Measurements from ENCODE around the gene IFRD1.

Gene IFRD1, protein sequence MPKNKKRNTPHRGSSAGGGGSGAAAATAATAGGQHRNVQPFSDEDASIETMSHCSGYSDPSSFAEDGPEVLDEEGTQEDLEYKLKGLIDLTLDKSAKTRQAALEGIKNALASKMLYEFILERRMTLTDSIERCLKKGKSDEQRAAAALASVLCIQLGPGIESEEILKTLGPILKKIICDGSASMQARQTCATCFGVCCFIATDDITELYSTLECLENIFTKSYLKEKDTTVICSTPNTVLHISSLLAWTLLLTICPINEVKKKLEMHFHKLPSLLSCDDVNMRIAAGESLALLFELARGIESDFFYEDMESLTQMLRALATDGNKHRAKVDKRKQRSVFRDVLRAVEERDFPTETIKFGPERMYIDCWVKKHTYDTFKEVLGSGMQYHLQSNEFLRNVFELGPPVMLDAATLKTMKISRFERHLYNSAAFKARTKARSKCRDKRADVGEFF

DNA sequence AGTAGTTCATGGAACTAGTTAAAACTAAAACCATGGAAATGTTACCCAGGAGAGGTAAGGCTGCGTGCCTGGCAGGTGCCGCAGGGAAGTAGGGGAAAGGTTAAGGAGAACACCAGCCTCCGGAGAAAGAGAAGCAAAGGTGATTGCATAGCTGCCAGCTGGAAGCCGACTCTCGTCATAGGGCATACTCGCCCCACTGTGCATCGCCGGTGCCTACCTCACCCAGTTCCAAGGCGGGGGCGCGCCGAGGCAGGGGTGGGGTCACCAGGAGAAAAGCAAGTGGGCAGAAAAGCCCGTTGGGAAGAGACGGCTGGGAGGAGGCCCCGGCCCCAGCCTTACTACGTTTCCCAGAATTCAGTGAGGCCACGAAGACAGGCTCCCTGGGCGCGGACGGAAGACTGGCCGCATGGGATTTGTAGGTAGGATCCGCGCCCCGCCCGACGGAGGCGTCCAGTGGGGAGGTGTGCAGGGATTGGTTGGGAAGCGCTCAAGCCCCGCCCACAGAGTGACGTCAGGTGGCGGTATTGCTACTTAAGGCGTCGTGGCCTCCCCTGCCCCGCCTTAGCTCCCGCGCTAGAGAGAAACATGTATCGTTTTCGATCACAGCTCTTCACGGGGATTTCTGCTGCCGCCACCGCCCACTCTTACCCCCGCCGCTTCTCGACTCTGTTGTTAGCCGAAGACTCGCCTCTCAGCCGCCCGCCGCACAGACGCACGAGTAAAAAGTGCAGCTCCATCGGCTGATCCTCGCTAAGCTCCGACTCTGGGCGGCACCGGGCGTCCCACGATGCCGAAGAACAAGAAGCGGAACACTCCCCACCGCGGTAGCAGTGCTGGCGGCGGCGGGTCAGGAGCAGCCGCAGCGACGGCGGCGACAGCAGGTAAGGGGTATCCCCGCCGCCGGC is at the start of gene IFRD1:
Gene IFRD1, plus strand, starts transcription at position 559 of the 905 bp plus-strand sequence. Its CDS starts 229 bp downstream, at position 788.
- peak; percentile 99 for DNase-seq (ENCODE audit: low read depth)

DNA sequence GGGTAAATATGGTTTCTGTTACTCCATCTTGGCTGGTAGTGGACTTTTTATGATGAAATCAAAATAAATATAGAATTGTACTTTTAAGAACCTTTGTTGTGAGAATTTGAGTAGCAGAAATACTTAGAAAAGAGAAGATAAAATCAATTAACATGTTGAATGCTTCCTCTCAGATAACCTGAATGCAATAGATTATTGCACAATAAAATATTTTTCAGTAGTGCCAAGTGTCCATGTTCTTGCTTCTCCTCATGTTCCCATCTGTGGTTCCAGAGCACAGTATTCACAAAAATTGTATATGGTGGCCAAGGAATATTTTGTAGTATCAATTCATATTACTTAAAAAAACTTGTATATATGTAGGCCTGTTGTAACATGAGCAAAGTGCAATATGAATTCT is 45.9 kb upstream of the IFRD1 start:
- DNase-seq (ENCODE audit: low read depth), result no peak

DNA sequence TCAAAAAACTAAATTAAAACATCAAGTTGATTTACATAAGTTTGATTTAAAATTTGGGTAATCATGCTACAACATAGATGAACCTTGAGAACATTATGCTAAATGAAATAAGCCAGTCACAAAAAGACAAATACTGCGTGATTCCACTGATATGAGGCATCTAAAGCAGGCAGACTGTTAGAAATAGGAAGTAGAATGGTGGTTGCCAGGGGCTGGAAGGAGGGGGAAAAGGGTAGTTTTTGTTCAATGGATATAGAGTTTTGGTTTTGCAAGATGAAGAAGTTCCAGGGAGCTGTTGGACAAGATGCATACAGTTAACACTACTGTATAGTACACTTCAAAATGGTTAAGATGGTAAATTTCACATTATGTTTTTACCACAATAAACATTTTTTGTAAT is 45.0 kb upstream of the IFRD1 start:
- no peak for DNase-seq (ENCODE audit: low read depth)

DNA sequence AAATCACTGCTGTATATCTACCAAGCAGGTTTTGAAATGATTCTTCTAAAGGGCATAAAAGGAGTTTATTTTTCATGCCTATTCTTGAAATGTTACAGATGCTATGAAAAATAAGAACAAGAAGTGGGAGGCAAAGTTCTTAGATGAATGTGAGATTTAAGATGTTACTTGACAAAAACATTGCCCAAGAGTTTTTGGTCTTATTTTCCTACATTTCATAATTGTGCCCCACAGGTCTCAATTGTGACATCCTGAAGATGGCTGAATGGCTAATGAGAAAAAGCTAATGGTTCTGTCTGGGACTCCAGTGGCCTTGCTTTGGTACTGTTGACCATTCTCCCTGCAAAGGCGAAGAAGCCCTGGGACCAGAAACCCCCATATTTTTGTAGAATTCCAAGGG is 43.0 kb upstream of the IFRD1 start:
- DNase-seq (ENCODE audit: low read depth), result no peak

DNA sequence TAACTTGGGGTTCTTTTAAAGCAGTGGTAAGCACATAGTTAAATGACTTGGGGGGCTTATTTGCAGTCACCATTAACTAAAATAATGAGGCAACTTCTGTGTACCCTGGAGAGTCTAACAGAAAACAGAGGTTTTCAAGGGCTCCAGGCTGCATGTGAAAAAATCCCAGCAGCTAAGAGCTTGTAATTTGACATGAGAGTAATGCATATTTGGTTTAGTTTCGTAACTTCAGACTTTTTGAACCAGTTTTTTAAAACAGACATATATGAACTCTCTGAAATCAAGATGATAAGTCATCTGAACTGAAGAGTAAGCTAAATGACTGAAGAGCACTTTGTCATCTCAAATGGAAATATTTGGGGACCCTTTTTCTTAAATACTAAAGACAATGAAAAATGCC is 40.2 kb upstream of the IFRD1 start:
- no peak for DNase-seq (ENCODE audit: low read depth)

DNA sequence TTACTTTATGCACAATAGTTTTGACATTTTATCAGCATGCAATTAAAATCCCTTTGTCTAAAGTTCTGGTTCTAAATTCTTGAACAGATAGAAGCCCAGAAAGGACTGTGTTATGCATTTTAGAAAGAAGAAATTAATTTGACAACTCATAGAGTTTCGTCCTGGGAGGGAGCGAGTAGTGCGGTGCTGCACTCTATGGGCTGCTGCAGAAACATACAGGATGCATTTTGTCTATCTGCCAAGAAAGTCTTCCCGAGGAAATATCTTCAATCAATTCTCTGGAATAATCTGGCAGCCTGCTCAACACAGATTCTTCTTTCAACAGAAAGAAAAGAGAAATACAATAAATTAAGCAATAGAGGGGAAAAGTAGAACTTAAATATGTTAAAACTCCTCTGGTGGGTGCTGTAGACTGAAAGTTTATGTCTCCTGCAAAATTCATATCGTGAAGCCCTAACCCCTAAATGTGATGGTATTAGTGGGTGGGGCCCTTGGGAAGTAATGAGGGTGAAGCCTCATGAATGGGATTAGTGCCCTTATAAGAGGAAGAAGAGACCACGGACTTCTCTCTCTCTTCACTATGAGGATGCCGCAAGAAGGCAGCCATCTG is 39.0 kb upstream of the IFRD1 start:
- DNase-seq (ENCODE audit: low read depth), result peak; percentile 60

DNA sequence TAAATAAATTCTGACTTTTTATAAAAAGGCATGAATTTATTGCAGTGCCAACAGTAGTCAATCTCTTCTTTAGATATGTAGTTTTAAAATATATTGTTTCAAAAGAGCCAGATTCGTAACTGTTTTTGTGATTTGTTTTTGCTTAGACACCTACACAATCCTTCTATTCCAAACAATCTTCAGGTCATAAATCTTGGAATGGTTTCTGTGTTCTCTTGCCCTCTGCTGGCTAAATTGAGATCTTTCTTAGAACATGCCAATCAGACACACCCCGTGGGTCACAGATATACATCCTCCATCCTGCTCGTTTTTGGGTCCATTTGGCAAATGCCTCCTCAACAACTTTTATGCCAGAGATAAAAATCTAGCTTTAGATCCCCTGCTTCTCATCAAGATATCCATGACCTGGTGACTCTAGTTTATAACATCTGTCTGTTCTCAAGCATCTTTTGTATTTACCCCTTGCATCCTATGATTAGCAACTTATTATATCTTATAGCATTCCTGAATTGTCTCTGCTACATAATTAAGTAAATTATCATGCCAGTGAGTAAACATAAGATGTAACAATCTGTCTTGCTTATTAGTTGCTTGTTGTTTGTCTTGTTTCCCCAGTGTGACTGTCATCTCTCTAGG is 35.3 kb upstream of the IFRD1 start:
- DNase-seq (ENCODE audit: low read depth), result peak; percentile 54

DNA sequence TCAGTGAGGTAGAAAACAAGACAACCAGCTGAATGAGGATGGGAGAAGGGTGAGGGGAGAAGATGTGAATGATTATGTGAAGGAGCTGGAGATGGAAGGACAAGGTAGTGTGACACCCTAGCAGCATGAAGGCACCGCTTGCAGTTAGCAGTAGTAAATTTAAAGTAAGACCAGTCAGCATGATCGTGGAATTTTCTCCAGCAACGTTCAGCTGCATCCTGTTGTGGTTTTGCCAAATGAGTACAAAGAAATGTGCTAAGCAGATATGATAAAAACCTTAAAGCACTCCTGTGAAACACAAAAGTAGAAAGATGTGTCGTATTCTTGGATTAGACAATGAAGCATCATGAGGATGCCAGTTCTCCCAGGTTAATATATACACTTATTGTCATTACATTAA is 34.1 kb upstream of the IFRD1 start:
- DNase-seq (ENCODE audit: low read depth), result peak; percentile 79

DNA sequence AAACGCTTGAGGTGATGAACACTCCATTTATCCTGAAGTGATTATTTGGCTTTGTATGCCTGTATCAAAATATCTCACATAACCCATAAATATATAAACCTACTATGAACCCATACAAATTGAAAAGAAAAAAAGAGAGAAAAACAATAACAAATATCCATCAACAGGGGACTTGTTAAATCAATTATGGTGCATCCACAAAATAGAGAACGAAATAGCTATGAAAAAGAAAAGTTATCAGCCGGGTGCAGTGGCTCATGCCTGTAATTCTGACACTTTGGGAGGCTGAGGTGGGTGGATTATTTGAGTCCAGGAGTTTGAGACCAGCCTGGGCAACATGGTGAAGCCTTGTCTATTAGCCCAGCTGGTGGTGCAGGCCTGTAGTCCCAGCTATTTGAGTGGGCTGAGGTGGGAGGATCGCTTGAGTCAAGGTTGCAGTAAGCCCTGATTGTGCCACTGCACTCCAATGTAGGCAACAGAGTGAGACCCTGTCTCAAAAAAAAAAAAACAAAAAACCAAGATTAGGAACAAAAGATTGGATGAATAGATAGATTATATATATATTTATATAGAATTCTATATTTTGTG is 30.6 kb upstream of the IFRD1 start:
- DNase-seq (ENCODE audit: low read depth), result no peak

DNA sequence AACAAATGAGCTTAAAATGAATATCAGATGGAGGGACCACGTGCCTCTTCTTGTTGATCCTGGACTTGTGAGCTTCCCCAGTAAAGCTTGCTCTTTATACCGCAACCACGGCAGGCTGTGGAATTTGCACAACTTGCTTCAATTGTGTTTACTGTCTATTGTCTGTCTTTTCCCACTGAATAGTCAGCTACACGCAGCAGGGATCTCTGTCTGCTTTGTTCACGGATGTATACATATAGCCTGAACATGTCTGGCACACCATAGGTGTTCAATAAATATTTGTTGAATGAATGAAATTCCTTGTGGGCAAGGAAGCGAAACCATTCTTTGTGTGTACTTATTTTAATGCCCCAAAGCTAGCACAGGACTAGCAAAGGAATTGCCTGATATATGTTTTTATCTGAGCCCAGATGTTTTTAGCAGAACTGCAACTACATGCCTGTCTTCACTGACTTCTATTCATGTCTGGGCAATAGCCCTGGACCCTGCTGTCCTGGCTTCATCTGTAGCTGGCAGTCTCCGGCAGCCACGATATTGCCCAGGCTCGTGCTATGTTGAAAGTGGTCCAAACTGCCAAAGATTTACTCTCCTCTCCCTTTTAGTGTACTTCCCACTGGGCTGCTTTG is 29.9 kb upstream of the IFRD1 start:
- DNase-seq (ENCODE audit: low read depth), result peak; percentile 54

DNA sequence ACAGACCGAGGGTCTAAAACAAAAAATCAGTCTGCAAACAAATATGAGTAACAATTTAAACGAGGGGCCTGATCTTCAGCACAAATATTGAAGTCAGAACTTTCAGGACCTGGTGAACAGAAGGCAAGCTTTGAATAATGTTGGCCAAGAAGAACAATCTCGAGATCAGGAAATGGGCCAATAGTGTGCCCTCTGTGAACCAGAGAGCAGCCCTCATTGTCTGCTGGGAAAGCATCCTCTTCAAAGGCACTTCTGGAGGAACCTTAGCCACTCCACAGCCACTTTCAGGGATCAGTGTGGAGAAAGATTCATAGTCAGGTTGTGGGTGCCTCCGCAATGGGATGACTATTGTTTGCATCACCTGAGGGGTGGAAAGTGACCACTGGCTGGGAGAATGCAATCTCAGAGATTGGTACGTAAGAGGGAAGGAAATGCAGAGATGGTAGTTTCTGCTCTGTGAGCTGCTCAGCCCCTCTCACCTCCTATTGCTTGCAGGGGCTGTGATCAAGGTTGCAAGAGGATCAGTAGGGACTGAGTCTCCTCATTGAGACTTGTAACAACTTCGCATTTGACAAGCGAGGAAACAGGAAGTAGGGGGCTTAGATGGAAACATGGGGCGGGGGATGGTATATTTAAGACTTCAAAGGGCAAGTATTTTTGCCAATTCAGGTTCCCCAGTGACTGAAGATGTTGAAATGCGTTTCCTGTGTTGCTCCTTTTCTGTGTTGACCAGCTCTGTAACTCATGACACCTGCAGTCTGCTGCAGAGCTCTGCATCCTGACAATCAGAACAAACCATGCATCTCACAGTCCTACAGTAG is 28.4 kb upstream of the IFRD1 start:
- peak; percentile 29 for DNase-seq (ENCODE audit: low read depth)

DNA sequence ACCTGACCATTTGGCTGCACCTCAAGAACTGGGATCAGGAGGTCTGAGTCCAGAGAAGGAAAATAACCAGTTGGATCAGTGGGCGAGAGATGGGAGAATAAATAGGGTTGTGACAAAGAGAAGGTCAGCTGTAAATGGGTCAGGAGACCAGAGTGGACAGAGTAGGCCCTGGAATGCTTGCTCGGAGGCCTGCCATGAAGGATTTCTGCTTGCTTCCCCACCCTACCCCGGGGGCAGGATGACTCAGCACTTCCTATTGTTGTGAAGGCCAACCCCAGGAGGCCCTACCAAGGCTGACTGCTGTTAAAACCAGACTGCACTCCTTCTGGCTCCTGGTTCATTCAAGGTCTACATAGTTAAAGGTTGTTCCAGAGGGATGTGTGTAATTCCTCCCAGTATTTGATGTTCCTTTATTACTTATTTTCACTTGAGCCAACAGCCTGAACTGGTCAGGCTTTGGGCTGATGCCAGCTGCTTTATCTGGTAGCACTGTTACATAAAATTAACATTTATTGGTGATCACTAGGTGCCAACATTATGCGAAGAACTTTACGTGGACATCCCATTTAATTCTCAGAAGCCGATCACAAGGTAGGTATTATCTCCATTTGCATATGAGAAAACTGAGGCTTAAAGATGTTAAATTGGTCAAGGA is 27.3 kb upstream of the IFRD1 start:
- peak; percentile 94 for DNase-seq (ENCODE audit: low read depth)

DNA sequence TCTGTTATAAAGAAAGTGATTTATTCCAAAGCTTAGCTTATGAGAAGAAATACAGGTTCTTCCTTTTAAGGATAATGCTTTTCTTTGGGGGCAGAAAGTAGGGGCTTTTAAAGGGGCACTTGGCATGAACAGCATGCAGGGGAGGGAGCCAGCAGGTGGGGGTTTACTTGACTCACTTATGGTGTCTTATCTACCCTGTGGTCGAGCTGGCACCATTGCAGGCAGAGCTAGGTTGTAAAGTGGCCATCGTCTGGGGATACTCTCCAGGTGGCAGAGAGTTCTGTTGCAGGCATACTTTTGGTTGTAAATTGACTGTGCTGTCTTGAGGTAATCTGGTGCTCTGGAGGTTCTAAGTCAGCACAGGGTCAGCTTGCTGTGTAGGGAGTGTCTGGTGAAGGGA is 26.3 kb upstream of the IFRD1 start:
- no peak for DNase-seq (ENCODE audit: low read depth)

DNA sequence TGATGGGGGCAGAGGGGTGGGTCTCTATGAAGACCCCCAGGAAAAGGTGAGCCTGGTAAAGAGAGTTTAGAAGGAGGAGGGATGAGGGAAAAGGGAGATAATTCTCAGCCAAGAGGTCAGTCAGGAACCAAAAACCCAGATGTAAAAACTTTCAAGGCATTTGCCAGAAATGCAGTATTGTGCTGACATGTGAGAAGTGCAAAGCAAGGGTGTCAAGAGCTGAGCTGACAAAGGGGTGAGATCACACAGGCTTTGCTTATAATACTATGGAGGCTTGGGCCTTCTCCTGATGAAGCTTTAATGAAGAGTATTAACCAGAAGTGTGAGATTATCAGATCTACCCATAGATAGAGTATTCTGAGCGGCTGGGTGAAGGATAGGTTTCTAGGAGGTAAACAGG is 22.3 kb upstream of the IFRD1 start:
- DNase-seq (ENCODE audit: low read depth), result no peak

DNA sequence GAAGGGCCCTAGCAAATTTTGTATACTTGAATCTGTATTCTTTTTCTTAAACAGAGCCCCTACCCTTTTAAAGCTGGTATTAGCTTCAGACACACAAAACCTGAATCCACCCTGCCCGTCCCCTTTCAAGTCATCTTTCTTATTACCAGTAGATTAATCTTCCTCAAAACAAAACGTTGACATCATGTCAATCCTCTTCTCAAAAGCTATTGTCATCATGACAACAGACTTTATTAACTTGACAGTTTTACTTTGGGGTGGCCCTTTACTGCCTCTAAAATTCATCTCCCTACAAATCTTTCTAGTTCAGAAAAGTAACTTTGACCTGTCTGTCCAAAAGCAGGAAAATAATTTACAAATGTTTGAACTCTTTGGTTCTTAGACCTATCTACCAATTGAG is 21.5 kb upstream of the IFRD1 start:
- DNase-seq (ENCODE audit: low read depth), result no peak

DNA sequence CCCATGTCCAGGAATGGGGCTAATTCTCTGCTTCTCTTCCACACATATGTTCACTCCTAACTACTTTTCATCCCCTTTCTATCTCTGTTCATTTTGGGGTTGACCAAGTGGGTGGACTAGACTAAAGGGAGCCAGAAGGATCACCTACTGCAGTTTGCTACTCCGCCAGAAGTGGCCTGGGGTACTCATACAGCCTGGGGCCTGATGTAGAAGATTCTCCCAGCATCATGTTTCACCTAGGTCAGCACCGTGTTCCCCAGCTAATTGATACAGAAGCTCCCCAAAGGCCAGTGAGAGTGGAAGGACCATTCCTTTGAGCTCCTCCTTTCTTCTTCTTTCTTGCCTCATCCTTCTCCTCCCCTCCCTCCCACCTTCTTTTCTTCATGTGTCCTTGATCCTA is 19.6 kb upstream of the IFRD1 start:
- no peak for DNase-seq (ENCODE audit: low read depth)

DNA sequence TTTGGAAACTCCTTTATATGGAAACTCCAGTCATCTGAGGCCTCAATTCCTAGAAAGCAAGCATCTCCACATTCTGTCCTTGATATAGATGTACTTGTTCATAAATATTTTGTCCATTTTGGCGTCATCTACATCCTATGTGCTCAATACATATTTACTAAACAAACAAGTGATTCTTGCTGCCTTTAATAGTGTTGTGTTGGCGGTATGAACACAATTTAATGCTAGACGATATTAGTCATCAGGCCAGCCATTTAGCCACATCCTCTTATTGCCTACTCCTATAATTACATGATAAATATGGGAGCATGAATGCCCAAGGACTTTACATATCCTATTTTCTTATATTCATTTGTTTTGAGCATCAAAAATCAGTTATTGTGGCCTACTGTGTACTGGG is 18.5 kb upstream of the IFRD1 start:
- DNase-seq (ENCODE audit: low read depth), result no peak

DNA sequence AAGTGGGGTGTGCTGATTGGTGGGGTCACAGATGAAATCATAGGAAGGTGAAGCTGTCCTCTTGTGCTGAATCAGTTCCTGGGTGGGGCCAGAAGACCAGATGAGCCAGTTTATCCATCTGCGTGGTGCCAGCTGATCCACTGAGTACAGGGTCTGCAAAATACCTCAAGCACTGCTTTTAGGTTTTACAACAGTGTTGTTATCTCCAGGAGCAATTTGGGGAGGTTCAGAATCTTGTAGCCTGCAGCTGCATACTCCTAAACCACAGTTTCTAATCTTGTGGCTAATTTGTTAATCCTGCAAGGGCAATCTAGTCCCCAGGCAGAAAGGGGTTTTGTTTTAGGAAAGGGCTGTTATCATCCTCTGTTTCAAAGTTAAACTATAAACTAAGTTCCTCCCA is 17.0 kb upstream of the IFRD1 start:
- no peak for DNase-seq (ENCODE audit: low read depth)

DNA sequence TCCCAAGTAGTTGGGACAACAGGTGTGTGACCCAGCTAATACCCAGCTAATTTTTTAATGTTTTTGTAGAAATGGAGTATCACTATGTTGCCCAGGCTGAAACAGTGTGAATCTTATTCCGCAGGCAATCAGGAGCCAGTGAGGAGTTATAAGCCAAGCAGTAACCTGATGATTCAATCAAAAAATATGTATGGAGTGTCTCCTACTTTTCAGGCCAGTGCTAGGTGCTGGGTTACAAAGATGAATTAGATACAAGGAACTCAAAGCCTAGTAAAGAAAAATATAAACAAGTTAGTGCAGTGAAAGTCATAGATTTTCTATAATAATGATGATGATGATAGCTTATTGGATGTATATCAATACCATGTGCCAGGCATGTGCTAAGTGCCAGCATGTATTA is 13.2 kb upstream of the IFRD1 start:
- peak; percentile 57 for DNase-seq (ENCODE audit: low read depth)

DNA sequence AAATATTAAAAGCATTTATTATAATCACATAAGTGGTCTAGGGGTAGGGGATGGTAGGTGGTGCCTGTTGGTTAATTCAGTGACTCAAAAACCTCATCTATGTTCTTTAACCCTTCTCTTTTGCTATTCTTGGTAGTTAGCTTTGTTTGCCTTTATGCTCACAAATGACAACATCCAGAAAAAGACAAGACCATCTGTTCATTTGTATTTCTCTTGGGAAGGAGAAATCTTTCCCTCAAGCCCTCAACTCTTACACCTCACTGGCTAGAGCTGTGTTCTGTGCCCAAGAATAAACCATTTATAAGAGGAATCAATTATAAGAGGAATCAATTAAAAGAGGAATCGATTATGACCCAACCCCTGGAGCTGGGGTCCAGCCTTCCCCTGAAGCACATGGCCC is 10.8 kb upstream of the IFRD1 start:
- no peak for DNase-seq (ENCODE audit: low read depth)

Measured in iris pigment epithelial cell (primary cell).